Small intestine (tissue), 7 donors: Measurements from ENCODE around the gene RETREG1. TPM values are rescaled to one million over a fixed set of nuclear protein-coding genes. Genes with fewer than 3 reads are reported as not detected.

Source experiments
- DNase-seq, 2 donors: peaks; one replicate each; pipeline versions ENCODE4 v3.0.0 to v3.0.0-alpha.2; 2013
- FAIRE-seq: peaks from 2 replicates; lab custom pipeline; 2012; peaks lifted over from hg19 to GRCh38; lab: Jason Lieb, UNC
- H3K27ac ChIP-seq, 3 donors: one replicate each; pipeline ENCODE4 v1.5.1; 2013; ENCODE audit warnings: low read length in 2 of 3, mild to moderate bottlenecking in 2 of 3, control low read depth in 1 of 3, inconsistent platforms in 1 of 3, low read depth in 1 of 3, moderate library complexity in 1 of 3
- H3K27me3 ChIP-seq, 3 donors: one replicate each; pipeline ENCODE4 v1.6.1; 2013; ENCODE audit warnings: low read length in 3 of 3, inconsistent platforms in 1 of 3; ENCODE audit not compliant: control insufficient read depth in 3 of 3, insufficient read depth in 3 of 3
- H3K36me3 ChIP-seq, 3 donors: one replicate each; pipeline ENCODE4 v1.6.1; 2013; ENCODE audit warnings: low read length in 3 of 3, inconsistent platforms in 1 of 3, low read depth in 1 of 3, mild to moderate bottlenecking in 1 of 3, moderate library complexity in 1 of 3; ENCODE audit not compliant: control insufficient read depth in 3 of 3, insufficient read depth in 2 of 3
- H3K4me1 ChIP-seq, 3 donors: one replicate each; pipeline ENCODE4 v1.6.1; 2013; ENCODE audit warnings: low read length in 2 of 3, inconsistent platforms in 1 of 3, low read depth in 1 of 3, mild to moderate bottlenecking in 1 of 3, moderate library complexity in 1 of 3; ENCODE audit not compliant: control insufficient read depth in 3 of 3, insufficient read depth in 2 of 3
- H3K4me3 ChIP-seq, 3 donors: one replicate each; pipeline ENCODE4 v1.5.1; 2013; ENCODE audit warnings: low read length in 3 of 3, control low read depth in 1 of 3, inconsistent platforms in 1 of 3, low read depth in 1 of 3, mild to moderate bottlenecking in 1 of 3, moderate library complexity in 1 of 3
- H3K9me3 ChIP-seq, 2 donors: one replicate each; pipeline ENCODE4 v1.6.1; 2013; ENCODE audit warnings: low read depth in 1 of 2, low read length in 1 of 2; ENCODE audit not compliant: control insufficient read depth in 2 of 2, insufficient read depth in 1 of 2
- WGBS, 3 donors: extraction: QIAGEN DNeasy Blood & Tissue Kit; methylation state at CpG; one replicate each; pipeline ENCODE4 v1.1.7; 2013; 5-methylcytosine and 5-hydroxymethylcytosine counted together
- polyA plus RNA-seq, 4 donors: library from polyadenylated mRNA; stranded (reverse) in 3 of 4; unstranded in 1 of 4; fragments of 200-250 nt in 3 of 4; fragments of 120-200 nt in 1 of 4; gene quantifications; one replicate each; pipeline versions ENCODE4 v1.2.1 to v1.2.3, GENCODE V29; 2013
- donor health status: healthy with polysubstance abuse.
- donor health status: control.
- donor health status: control.
- donor health status: Bipolar disorder and iron deficiency.
- donor health status: healthy.

RETREG1 gene
- polyA plus RNA-seq, 4 donors, result 9.5 to 36.0 (median 18.3) TPM

DNA sequence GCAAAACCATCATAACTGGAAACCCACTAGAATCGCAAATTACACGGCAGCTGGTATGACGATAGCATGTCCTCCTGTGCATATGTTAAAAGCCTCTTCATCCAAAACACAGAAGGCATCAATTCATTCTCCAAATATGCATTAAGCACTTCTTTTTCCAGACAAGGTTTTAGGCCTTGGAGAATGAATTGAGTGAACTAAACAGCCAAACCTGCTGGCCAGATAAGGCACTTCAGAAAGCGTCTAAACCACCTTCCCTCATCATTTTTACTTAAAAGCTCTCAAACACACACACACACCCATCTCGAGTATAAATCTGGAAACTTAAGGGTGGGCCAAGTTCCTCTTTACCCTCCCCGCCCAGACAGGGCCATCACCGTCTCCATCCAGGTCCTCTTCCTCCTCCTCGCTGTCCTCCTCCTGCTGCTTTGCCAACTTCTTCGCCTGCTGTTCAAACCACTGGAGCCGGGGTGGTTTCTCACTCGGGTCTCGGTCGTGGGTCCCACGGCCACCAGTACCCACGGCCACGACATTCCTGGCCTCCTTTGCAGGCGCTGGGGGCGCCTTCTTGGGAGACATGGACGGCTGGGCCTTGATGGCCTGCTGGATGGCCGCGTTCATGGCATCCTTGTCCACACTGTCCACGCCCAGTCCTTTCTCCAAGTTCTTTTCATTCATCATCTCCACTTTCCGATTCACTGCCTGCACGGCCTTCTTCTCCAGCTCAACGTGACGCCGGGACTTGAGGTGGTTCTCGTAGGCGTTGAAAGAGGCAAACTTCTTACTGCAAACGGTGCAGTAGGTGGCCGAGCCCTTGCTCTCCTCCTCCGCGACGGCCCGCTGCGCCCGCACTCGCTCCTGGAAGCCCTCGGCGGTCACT is 151.9 kb downstream of the RETREG1 start:
- no peaks in the 10 kb centered on the region for H3K9me3 ChIP-seq
- no peaks in the 10 kb centered on the region for H3K27me3 ChIP-seq
- peaks cover 7 to 17% (median 12%) of the 10 kb centered on the region in 3 donors for H3K36me3 ChIP-seq
- DNase-seq (no peak), FAIRE-seq (no peak)
- H3K4me3 ChIP-seq, result peak overlapping the region; percentile 81 to 92 (median 87)
- peak overlapping the region; percentile 12 to 92 (median 88) for H3K27ac ChIP-seq
- 2 to 6% (median 2%) methylated on average over 40 of the region's 40 CpGs for whole genome bisulfite sequencing, 3 donors
- peaks cover 2 to 19% (median 13%) of the 10 kb centered on the region in 3 donors for H3K4me1 ChIP-seq

- WGBS, 3 donors, result 30 to 74% (median 50%) methylated on average over 1 of the region's 1 CpG
- H3K4me3 ChIP-seq, result peak overlapping the region; percentile 81 to 92 (median 87)
- H3K27ac ChIP-seq, result no peak overlapping the region
- H3K4me1 ChIP-seq, result peaks cover 2 to 19% (median 13%) of the 10 kb centered on the region in 3 donors
- no peaks in the 10 kb centered on the region for H3K27me3 ChIP-seq
- DNase-seq, result no peak
- peaks cover 7 to 14% (median 14%) of the 10 kb centered on the region in 3 donors for H3K36me3 ChIP-seq
- no peaks in the 10 kb centered on the region for H3K9me3 ChIP-seq
- no peak for FAIRE-seq
Observed at GRCh38 chr5:16464231-16464630, 152.6 kb downstream of the RETREG1 start.

DNA sequence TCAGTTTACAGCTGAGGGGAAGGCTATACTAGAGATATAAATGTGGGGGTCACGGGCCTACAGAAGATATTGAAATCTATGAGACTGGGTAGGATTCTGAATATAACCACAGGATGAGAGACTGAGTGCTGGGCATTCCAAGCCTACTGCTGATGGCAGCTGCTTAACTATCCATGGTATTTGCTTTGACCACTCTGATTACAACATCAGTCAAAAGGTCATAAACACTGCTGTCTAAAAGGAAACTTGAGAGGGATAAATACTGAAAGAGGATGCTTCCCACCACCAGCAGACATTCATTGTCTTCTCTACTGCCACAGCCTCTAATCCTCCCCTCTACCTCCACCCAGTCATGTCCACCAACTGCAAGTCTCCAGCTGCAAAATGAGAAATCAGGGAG is 155.0 kb downstream of the RETREG1 start:
- peaks cover 0 to 10% (median 8%) of the 10 kb centered on the region in 3 donors for H3K4me1 ChIP-seq
- H3K27ac ChIP-seq, result no peak overlapping the region
- no peaks in the 10 kb centered on the region for H3K9me3 ChIP-seq
- FAIRE-seq, result no peak
- H3K4me3 ChIP-seq, result no peak overlapping the region
- peaks cover 7 to 21% (median 17%) of the 10 kb centered on the region in 3 donors for H3K36me3 ChIP-seq
- H3K27me3 ChIP-seq, result no peaks in the 10 kb centered on the region
- WGBS, 3 donors, result 72 to 96% (median 79%) methylated on average over 1 of the region's 1 CpG
- no peak for DNase-seq

DNA sequence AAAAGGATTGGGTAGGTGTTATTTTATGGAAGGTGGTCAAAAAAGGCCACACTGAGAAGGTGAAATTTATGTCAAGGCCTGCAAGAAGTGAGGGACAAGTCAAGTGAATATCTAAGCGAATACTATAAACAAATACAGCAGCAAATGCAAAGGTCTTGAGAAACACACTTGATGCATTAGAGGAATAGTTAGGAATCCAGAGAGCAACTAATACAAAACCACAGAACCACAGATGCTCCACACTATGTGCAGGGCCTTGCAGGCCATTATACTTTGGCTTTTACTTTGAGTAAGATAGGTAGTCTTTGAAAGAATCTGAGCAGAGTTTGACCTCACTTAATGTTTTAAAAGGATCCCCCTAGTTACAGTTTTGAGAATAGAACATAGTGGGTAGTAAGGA is 155.8 kb downstream of the RETREG1 start:
- Histone ChIP-seq H3K4me3 (no peak overlapping the region), H3K27me3 (no peaks in the 10 kb centered on the region), H3K36me3 (peaks cover 7 to 22% (median 18%) of the 10 kb centered on the region in 3 donors), H3K27ac (no peak overlapping the region), H3K9me3 (no peaks in the 10 kb centered on the region), H3K4me1 (peaks cover 0 to 6% (median 6%) of the 10 kb centered on the region in 3 donors)
- FAIRE-seq, result no peak
- no peak for DNase-seq
- WGBS, 3 donors, result 89 to 95% (median 94%) methylated on average over 1 of the region's 1 CpG

DNA sequence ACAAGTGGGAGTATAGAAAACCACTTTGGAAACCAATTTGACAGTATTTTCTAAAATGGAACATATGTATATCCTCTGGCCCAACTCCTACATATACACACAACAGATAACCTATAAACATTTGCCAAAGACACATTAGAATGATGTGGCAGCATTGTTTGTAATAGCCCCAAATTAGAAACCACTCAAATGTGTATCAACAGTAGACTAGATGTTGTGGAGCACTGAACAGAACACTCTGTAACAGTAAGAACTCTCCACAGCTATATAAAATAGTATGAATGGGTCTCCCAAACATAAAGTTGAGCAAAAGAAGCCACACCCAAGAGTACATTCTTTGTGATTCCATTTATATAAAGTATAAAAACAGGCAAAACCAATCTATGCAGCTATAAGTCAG is 157.3 kb downstream of the RETREG1 start:
- Histone ChIP-seq H3K27me3 (no peaks in the 10 kb centered on the region), H3K9me3 (no peaks in the 10 kb centered on the region), H3K4me3 (no peak overlapping the region), H3K4me1 (peaks cover 0 to 6% (median 5%) of the 10 kb centered on the region in 3 donors), H3K27ac (no peak overlapping the region), H3K36me3 (peaks cover 11 to 24% (median 23%) of the 10 kb centered on the region in 3 donors)
- FAIRE-seq, result no peak
- no peak for DNase-seq

GRCh38 chr5:16457853-16458252 is 158.9 kb downstream of the RETREG1 start:
- H3K27ac ChIP-seq, result no peak overlapping the region
- 21 to 38% (median 29%) methylated on average over 1 of the region's 1 CpG for WGBS, 3 donors

DNA sequence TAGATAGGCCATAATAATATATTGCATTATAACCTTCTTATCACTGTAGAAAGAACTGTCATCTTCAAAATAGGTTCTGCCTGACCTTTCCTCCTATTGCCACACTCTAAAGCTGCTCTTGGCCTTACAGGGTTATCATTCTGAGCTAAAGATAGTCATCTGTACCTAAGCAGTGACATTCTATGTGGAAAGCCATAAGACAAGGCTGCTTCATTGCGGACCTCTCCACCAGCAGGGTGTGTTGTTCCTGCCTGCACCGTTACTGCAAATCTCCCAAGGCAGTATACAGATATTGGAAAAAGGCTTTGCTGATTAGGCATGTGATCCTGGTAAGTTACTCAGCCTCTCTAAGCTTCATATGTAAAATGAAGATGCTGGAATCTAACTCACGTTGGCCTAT is 159.3 kb downstream of the RETREG1 start:
- 53 to 75% (median 55%) methylated on average over 3 of the region's 3 CpGs for WGBS, 3 donors
- no peaks in the 10 kb centered on the region for H3K27me3 ChIP-seq
- peaks cover 8 to 31% (median 21%) of the 10 kb centered on the region in 3 donors for H3K36me3 ChIP-seq
- no peak overlapping the region for H3K4me3 ChIP-seq
- H3K9me3 ChIP-seq, result no peaks in the 10 kb centered on the region
- no peak overlapping the region for H3K27ac ChIP-seq
- no peaks in the 10 kb centered on the region for H3K4me1 ChIP-seq
- peak in 1 of 2 donors; percentile 7 for DNase-seq
- no peak for FAIRE-seq

More at GRCh38 chr5:16457853-16458252, 158.9 kb downstream of the RETREG1 start:
- H3K4me1 ChIP-seq, result no peaks in the 10 kb centered on the region
- H3K36me3 ChIP-seq, result peaks cover 9 to 28% (median 22%) of the 10 kb centered on the region in 3 donors
- H3K4me3 ChIP-seq, result no peak overlapping the region
- no peak for DNase-seq
- no peak for FAIRE-seq
- no peaks in the 10 kb centered on the region for H3K9me3 ChIP-seq
- H3K27me3 ChIP-seq, result no peaks in the 10 kb centered on the region

GRCh38 chr5:16456103-16456832 is 160.5 kb downstream of the RETREG1 start:
- no peaks in the 10 kb centered on the region for H3K27me3 ChIP-seq
- no peak overlapping the region for H3K27ac ChIP-seq
- no peak for FAIRE-seq
- H3K4me3 ChIP-seq, result no peak overlapping the region
- H3K9me3 ChIP-seq, result no peaks in the 10 kb centered on the region
- WGBS, 3 donors, result 43 to 48% (median 46%) methylated on average over 4 of the region's 4 CpGs
- peak; percentile 60 to 70 for DNase-seq
- peaks cover 12 to 34% (median 20%) of the 10 kb centered on the region in 3 donors for H3K36me3 ChIP-seq
- no peaks in the 10 kb centered on the region for H3K4me1 ChIP-seq
